ENCODE measurements around the gene CNOT4. TPM values are rescaled to one million over a fixed set of nuclear protein-coding genes. Genes with fewer than 3 reads are reported as not detected.
A peak's percentile ranks its signal among the peaks of the same experiment; 100 is the strongest.

CNOT4 gene
- total RNA-seq, 1 experiment from 2014 or later: 25.8 TPM

DNA sequence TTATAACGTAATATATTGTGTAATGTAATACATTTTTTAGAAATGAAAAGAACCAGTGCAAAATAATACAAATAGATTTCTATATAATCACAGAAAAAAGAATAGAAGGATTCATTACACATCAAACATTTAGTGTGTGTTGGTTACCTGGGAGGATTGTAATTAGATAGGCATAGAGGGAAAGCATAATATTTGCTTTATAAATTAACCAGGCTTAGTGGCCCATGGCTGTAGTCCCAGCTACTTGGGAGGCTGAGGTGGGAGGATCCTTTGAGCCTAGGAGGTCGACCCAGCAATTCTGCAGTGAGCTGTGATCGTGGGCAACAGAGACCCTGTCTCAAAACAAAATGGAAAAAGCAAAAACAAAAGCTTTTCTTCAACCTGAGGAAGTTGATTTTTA lies 5.0 kb upstream of the CNOT4 start:
- Histone ChIP-seq H3K4me3 (no peak overlapping the region), H3K4me2 (no peak overlapping the region), H3K27me3 (ENCODE audit: insufficient read depth, low read depth) (no peaks in the 10 kb centered on the region), H4K20me1 (ENCODE audit: insufficient read depth) (no peaks in the 10 kb centered on the region), H2AFZ (no peak overlapping the region), H3F3A (ENCODE audit: insufficient read depth, low read depth) (peaks cover 14% of the 10 kb centered on the region), H3K9me3 (ENCODE audit: insufficient read depth, low read depth) (no peaks in the 10 kb centered on the region), H3K79me2 (ENCODE audit: low read depth) (no peaks in the 10 kb centered on the region), H3K9me2 (ENCODE audit: insufficient read depth) (no peaks in the 10 kb centered on the region), H3K36me3 (ENCODE audit: low read depth) (no peaks in the 10 kb centered on the region), H3K4me1 (replicated peaks; ENCODE audit: insufficient read depth) (peaks cover 10% of the 10 kb centered on the region), H3K27ac (no peak overlapping the region)
- CTCF ChIA-PET: no interaction called here
- no peak for DNase-seq
- POLR2A ChIA-PET (ENCODE audit: unreplicated experiment): no interaction called here
- intact Hi-C loops (cut with micrococcal nuclease; ENCODE audit: unreplicated experiment): no loop called here
- BruUV-seq (replicated peaks): no TSS peak
- TF ChIP-seq, protein P1, sequence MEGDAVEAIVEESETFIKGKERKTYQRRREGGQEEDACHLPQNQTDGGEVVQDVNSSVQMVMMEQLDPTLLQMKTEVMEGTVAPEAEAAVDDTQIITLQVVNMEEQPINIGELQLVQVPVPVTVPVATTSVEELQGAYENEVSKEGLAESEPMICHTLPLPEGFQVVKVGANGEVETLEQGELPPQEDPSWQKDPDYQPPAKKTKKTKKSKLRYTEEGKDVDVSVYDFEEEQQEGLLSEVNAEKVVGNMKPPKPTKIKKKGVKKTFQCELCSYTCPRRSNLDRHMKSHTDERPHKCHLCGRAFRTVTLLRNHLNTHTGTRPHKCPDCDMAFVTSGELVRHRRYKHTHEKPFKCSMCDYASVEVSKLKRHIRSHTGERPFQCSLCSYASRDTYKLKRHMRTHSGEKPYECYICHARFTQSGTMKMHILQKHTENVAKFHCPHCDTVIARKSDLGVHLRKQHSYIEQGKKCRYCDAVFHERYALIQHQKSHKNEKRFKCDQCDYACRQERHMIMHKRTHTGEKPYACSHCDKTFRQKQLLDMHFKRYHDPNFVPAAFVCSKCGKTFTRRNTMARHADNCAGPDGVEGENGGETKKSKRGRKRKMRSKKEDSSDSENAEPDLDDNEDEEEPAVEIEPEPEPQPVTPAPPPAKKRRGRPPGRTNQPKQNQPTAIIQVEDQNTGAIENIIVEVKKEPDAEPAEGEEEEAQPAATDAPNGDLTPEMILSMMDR (conservative IDR thresholded peaks at IDR 0.05): no peak
- no peak for TF ChIP-seq EZH2 (IDR thresholded peaks at IDR 0.05; ENCODE audit: low read depth)

DNA sequence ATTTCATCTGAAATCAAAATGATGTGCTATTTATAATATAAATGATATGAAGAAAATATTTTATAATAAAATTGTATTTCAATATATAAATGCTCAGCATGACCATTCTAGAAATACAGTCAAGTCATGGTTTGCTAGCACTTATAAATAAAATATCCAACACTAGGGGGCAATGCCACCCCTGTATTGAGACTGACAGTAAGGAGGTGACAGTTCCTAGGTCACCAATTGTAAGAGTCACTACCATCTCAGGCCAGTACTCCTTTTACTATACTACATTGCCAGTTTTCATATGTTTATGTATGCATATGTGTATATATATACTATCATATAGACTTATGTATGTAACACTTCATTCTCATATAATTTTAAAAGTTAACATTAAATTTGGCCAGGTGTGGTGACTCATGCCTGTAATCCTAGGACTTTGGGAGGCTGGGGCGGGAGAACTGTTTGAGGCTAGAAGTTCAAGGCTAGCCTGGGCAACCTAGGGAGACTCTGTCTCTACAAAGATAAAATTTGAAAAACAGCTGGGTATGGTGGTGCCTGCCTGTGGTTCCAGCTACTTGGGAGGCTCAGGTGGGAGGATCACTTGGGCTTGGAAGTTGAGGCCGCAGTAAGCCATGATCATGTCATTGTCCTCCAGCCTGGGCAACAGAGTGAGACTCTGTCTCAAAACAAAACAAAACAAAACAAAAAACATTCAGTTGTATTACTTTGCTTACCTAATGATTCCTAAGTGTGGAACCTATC lies 2.4 kb upstream of the CNOT4 start:
- CTCF ChIA-PET: no interaction called here
- no peaks in the 10 kb centered on the region for H3K9me2 ChIP-seq (ENCODE audit: insufficient read depth)
- H3K4me3 ChIP-seq: no peak overlapping the region
- H2AFZ ChIP-seq: no peak overlapping the region
- peak overlapping the region; percentile 54 for H3K27ac ChIP-seq
- H3K27me3 ChIP-seq (ENCODE audit: insufficient read depth, low read depth): no peaks in the 10 kb centered on the region
- peaks cover 25% of the 10 kb centered on the region for H3K79me2 ChIP-seq (ENCODE audit: low read depth)
- H3K4me1 ChIP-seq (replicated peaks; ENCODE audit: insufficient read depth): peaks cover 22% of the 10 kb centered on the region
- no peak overlapping the region for H3K4me2 ChIP-seq
- no peaks in the 10 kb centered on the region for H3K9me3 ChIP-seq (ENCODE audit: insufficient read depth, low read depth)
- peak; percentile 33 to 77 for DNase-seq
- POLR2A ChIA-PET (ENCODE audit: unreplicated experiment): no interaction called here
- no peaks in the 10 kb centered on the region for H3K36me3 ChIP-seq (ENCODE audit: low read depth)
- intact Hi-C loops (cut with micrococcal nuclease; ENCODE audit: unreplicated experiment): no loop called here
- BruUV-seq (replicated peaks): no TSS peak
- peaks cover 9% of the 10 kb centered on the region; the same call in 1 of the 2 replicates for H3F3A ChIP-seq (ENCODE audit: insufficient read depth, low read depth)
- TF ChIP-seq, protein P1 (conservative IDR thresholded peaks at IDR 0.05): peak; percentile 81
- no peak for TF ChIP-seq EZH2 (IDR thresholded peaks at IDR 0.05; ENCODE audit: low read depth)
- H4K20me1 ChIP-seq (ENCODE audit: insufficient read depth): peaks cover 14% of the 10 kb centered on the region

DNA sequence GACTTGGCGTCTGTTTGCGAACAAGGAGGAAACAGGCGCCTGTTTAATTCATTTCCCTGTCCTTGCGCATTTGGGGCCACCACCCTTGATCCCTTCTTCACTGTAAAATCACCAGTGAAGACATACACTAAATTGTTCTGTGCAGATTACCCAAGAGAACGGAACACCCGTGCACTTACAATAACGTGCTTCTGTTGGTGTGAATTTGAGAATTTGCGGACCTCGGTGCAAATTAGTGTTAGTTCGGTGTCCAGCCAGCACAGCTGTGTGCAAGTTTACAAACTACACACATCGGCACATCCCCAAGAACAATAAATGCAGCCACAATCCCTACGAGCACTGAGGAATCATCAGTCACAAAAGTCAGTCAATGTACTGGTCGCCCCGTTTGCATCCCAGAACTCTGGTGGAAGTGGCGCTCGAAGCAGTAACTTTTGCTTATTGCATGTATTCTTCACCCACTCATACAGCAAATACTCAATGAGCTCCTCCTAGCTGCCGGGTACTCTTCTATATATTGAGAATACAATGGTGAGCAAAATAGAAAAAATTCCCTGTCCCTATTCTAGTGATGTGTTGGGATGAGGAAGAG lies 786 bp upstream of the CNOT4 start:
- TSS peak; percentile 83 for BruUV-seq (replicated peaks)
- no peak for TF ChIP-seq EZH2 (IDR thresholded peaks at IDR 0.05; ENCODE audit: low read depth)
- TF ChIP-seq, protein P1 (conservative IDR thresholded peaks at IDR 0.05): no peak; the same call in 1 of the 2 replicates
- no peaks in the 10 kb centered on the region for H3K9me3 ChIP-seq (ENCODE audit: insufficient read depth, low read depth)
- H3K9me2 ChIP-seq (ENCODE audit: insufficient read depth): no peaks in the 10 kb centered on the region
- no peak for DNase-seq
- peak overlapping the region; percentile 90 for H2AFZ ChIP-seq
- H4K20me1 ChIP-seq (ENCODE audit: insufficient read depth): peaks cover 23% of the 10 kb centered on the region
- H3K4me3 ChIP-seq: peak overlapping the region; percentile 78
- H3F3A ChIP-seq (ENCODE audit: insufficient read depth, low read depth): peaks cover 9% of the 10 kb centered on the region; the same call in 1 of the 2 replicates
- H3K4me2 ChIP-seq: peak overlapping the region; percentile 86
- no peaks in the 10 kb centered on the region for H3K27me3 ChIP-seq (ENCODE audit: insufficient read depth, low read depth)
- CTCF ChIA-PET: interaction anchor here (0.6 to 0.7 kb wide), 2 partner anchors 97 to 124 kb away, joined by 7 read pairs; no protein-coding TSS in a partner anchor
- intact Hi-C loops (cut with micrococcal nuclease; ENCODE audit: unreplicated experiment): loop anchor here (1.0 to 2.0 kb wide), 3 partner anchors 47 to 230 kb away; partner anchors contain the start of gene NUP205
- peaks cover 27% of the 10 kb centered on the region for H3K4me1 ChIP-seq (replicated peaks; ENCODE audit: insufficient read depth)
- no peaks in the 10 kb centered on the region for H3K36me3 ChIP-seq (ENCODE audit: low read depth)
- peaks cover 41% of the 10 kb centered on the region for H3K79me2 ChIP-seq (ENCODE audit: low read depth)
- POLR2A ChIA-PET (ENCODE audit: unreplicated experiment): no interaction called here
- peak overlapping the region; percentile 54 for H3K27ac ChIP-seq

Measured in PC-9 (cell line).